PFSK-1 (cell line): ENCODE results near the gene MSRB1. TPM values are rescaled to one million over a fixed set of nuclear protein-coding genes. Genes with fewer than 3 reads are reported as not detected.
A peak's percentile ranks its signal among the peaks of the same experiment; 100 is the strongest.

Experiments
- FOXP2 ChIP-seq: optimal IDR thresholded peaks from 2 replicates; pipeline ENCODE3; 2011; ENCODE audit warnings: borderline replicate concordance, control low read depth, inconsistent platforms; ENCODE audit not compliant: insufficient read depth; ENCODE audit errors: extremely low read length, extremely low read depth
- POLR2AphosphoS5 ChIP-seq: IDR thresholded peaks from 2 replicates; pipeline ENCODE4 v1.6.1; 2012; ENCODE audit warnings: low read depth, mild to moderate bottlenecking, control low read depth, low read length, moderate library complexity
- SIN3A ChIP-seq: IDR thresholded peaks from 2 replicates; pipeline ENCODE4 v1.6.1; 2012; ENCODE audit warnings: mild to moderate bottlenecking, low read length, moderate library complexity, borderline replicate concordance; ENCODE audit not compliant: insufficient read depth
- TAF1 ChIP-seq: IDR thresholded peaks from 2 replicates; pipeline ENCODE4 v1.6.1; 2012; ENCODE audit warnings: low read length, control low read depth, borderline replicate concordance; ENCODE audit not compliant: insufficient read depth
- polyA plus RNA-seq: library from polyadenylated mRNA; unstranded; fragments of >200 nt; gene quantifications from one replicate; pipeline ENCODE4 v1.2.1, GENCODE V29; 2012; ENCODE audit warnings: low read depth, missing spikeins; ENCODE audit not compliant: insufficient read length
- TF ChIP-seq, protein P1 (sequence below), 2 experiments: IDR thresholded peaks; 2 replicates each; pipeline versions ENCODE4 v1.6.1 to v1.8.0; 2011 to 2012; ENCODE audit warnings: low read depth in 2 of 2, low read length in 2 of 2, control low read depth in 1 of 2, inconsistent platforms in 1 of 2, mild to moderate bottlenecking in 1 of 2, moderate library complexity in 1 of 2; ENCODE audit not compliant: insufficient read depth in 1 of 2

Gene MSRB1, protein sequence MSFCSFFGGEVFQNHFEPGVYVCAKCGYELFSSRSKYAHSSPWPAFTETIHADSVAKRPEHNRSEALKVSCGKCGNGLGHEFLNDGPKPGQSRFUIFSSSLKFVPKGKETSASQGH
- 12.7 TPM for polyA plus RNA-seq

DNA sequence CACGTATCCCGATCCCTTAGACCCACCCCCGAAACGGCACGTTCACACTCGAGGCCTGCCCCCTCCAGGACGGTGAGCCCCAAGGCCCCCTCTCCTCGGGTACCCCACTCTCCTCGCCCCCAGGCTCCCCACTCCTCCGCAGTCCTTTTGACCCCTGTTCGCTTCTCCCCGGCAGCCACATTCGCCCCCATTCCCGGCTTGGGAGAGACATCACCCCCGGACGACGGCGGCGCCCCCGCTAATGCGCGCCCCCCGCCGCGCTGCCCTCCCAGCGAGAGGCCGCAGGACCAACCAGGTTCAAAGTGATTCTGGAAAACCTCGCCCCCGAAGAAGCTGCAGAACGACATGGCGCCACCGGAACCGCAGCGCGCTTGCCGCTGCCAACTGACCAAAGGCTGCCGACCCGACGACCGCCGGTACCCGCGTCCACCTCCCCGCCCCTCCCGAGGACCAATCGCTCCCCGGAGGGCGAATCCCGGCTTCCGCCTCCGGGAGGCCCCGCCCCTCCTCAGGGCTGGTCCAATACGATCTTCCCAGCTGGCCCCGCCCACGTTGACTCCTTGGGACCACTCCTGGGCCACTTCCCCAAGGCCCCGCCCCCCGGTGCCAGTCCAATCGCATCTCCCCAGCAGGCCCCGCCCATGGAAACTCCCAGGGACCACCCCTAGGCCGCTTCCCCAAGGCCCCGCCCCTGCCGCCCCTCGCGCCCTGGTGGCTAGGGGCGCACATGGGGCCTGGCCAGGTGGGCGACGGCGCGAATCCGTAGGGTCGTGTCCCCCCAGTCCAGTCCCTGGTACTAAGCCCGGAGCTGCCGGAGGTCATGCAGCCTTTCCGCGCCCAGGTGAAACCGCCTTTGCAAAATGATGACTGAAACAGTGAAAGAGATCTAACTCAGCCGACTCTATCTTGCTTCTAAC lies at the start of gene MSRB1:
TSS of gene MSRB1 (minus strand) at position 390 of the 917 bp plus-strand sequence. CDS start at position 347, 43 bp downstream.
- peak; percentile 84; the same call in 1 of the 2 replicates for TF ChIP-seq TAF1
- peak; percentile 59 for TF ChIP-seq POLR2AphosphoS5
- TF ChIP-seq, protein P1, sequence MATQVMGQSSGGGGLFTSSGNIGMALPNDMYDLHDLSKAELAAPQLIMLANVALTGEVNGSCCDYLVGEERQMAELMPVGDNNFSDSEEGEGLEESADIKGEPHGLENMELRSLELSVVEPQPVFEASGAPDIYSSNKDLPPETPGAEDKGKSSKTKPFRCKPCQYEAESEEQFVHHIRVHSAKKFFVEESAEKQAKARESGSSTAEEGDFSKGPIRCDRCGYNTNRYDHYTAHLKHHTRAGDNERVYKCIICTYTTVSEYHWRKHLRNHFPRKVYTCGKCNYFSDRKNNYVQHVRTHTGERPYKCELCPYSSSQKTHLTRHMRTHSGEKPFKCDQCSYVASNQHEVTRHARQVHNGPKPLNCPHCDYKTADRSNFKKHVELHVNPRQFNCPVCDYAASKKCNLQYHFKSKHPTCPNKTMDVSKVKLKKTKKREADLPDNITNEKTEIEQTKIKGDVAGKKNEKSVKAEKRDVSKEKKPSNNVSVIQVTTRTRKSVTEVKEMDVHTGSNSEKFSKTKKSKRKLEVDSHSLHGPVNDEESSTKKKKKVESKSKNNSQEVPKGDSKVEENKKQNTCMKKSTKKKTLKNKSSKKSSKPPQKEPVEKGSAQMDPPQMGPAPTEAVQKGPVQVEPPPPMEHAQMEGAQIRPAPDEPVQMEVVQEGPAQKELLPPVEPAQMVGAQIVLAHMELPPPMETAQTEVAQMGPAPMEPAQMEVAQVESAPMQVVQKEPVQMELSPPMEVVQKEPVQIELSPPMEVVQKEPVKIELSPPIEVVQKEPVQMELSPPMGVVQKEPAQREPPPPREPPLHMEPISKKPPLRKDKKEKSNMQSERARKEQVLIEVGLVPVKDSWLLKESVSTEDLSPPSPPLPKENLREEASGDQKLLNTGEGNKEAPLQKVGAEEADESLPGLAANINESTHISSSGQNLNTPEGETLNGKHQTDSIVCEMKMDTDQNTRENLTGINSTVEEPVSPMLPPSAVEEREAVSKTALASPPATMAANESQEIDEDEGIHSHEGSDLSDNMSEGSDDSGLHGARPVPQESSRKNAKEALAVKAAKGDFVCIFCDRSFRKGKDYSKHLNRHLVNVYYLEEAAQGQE (IDR thresholded peaks at IDR 0.05; ENCODE audit: insufficient read depth in 1 of 2, low read depth in 2 of 2, low read length in 2 of 2): no peak

DNA sequence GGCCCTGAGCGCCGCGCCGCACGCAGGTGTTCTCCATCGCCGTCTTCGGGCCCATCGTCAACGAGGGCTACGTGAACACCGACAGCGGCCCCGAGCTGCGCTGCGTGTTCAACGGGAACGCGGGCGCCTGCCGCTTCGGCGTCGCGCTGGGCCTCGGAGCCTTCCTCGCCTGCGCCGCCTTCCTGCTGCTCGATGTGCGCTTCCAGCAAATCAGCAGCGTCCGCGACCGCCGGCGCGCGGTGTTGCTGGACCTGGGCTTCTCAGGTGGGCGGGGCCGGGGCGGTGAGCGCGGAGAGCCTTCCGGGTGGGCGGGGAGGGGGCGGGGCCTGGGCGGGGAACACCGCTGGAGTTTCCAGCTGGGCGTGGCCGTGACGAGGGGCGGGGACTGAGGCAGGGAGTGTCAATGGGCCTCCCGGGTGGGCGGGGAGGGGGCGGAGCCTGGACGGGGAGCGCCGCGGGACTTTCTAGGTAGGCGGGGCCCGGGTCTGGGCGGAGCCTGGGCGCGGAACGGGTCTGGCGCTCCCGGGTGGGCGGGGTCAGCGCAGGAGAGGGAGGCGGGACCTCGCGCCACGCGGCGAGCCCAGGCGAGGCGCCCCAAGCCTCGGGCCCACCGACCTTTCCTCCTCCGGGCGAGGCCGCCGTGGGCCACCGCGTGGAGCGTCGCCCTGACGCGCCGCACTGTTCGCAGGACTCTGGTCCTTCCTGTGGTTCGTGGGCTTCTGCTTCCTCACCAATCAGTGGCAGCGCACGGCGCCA lies 49.1 kb upstream of the MSRB1 start:
- TF ChIP-seq SIN3A: no peak
- TF ChIP-seq TAF1: no peak
- no peak for TF ChIP-seq POLR2AphosphoS5
- TF ChIP-seq, protein P1 (IDR thresholded peaks at IDR 0.05; ENCODE audit: insufficient read depth in 1 of 2, low read depth in 2 of 2, low read length in 2 of 2): no peak
- TF ChIP-seq FOXP2: no peak

DNA sequence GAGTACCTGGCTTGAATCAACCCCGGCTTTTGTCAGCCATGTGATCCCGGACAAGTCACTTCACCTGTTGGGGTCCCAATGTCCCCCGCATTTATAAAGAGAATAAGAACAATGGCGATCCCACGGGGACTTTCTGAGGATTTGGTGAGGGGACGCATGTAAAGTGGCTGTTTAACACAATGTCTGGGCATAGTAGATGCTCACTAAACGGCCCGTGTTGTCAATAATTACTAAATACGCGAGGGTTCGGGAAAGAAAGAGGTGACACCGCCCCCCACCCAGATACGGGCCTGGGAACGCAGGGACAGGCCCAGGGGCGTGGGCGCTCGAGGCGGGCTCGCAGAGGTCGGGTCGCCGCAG lies 48.6 kb upstream of the MSRB1 start:
- TF ChIP-seq SIN3A: no peak
- TF ChIP-seq FOXP2: no peak
- TF ChIP-seq POLR2AphosphoS5: no peak
- TF ChIP-seq, protein P1 (IDR thresholded peaks at IDR 0.05; ENCODE audit: insufficient read depth in 1 of 2, low read depth in 2 of 2, low read length in 2 of 2): no peak
- TF ChIP-seq TAF1: no peak

DNA sequence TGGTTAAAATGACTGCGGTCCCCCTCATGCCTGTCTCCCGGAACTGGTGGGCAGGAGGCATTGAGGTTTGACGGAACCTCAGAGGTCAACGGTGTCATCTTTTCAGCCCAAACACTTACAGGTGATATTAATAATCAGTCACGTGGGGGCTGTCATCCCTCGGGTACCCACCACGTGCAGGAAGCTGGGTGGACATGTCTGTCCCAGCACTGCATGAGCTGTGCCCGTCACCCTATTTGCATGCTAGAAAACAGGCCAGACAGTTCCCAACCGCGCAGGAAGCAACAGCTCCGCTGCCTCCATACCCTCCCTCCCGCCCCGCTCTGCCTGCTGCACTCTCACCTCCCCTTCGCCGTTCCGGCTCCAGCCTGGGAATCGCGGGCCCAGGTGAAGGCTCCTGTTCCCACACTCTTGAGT lies 48.1 kb upstream of the MSRB1 start:
- TF ChIP-seq POLR2AphosphoS5: no peak

DNA sequence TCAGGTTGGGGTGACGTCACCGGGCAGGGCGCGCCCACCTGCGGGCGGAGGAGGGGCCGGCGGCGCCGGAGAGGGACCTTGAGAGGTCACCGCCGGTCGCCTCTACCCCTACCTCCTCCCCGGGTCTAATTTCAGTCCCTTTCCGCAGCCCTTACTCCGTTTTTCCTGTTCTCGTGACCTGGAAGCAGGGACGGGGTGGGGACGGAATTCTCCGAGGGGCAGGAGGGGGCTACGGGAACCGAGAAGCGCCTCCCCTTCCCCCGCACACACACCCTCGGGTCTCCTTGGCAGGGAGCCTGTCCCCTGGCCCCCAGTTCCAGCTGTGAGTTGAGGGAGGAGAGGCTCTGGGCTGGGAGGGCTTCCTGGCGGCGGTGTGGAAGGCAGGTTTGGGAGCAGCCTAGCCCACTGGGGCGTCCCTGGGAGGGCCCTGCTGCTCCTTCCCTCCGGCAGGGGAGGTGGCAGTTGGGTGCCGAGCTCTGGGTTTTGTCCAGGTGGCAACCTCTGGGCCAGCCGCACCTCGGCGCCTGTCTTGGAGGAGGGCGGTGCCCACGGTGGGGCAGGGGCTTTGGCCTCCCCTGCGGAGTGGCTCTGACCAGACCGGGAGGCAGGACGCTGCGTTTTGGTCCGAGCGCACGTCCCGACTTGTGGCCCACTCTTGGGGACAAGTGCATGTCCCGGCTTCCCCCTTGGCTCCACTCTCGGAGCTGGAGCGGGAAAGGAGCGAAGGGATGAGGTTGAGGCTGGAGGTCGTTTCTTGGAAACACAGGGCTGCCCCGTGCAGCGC lies 47.5 kb upstream of the MSRB1 start:
- TF ChIP-seq SIN3A: no peak
- TF ChIP-seq TAF1: no peak
- TF ChIP-seq, protein P1 (IDR thresholded peaks at IDR 0.05; ENCODE audit: insufficient read depth in 1 of 2, low read depth in 2 of 2, low read length in 2 of 2): no peak
- TF ChIP-seq FOXP2: no peak
- TF ChIP-seq POLR2AphosphoS5: no peak
